Stromal cell of bone marrow (primary cell): ENCODE results near the gene CTTNBP2.

Experiments
- DNase-seq: peaks from one replicate; pipeline ENCODE4 v3.0.0-alpha.2; 2012; ENCODE audit warnings: low read depth

CTTNBP2 gene

DNA sequence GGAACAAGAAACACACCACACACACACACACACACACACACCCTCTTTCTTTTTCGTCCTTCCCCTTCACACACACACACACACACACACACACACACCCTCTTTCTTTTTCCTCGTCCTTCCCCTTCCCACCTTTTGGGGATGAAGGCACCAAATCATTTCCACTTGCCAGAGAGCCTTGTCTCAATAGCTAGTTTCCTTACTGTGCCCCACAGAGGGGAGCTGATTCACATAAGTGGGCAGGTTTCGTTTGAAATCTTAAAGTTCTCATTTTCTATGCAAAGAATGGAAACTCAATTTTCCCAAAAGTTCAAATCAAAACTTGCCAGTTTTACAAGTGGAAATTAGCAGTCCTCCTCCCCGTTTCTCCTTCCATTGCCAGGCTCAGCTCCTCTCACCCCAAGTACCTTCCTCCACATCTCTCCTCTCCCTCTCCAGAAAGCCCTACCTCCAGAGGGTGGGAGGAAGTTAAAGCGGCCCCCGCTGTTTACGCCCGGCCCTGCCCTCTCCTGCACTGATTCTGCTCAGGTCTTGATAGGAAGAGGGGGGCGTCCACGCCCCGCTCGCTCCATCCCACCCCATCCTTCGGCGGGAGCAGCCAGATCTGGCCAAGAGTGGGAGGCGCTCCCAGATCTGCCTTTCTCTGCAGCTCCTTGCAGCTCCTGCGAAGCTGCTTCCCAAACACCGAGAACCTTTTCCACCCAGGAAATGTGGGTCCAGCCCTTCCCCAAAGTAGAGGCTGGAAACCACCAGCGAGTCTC, 1.3 kb downstream of the CTTNBP2 start:
- DNase-seq, result no peak

DNA sequence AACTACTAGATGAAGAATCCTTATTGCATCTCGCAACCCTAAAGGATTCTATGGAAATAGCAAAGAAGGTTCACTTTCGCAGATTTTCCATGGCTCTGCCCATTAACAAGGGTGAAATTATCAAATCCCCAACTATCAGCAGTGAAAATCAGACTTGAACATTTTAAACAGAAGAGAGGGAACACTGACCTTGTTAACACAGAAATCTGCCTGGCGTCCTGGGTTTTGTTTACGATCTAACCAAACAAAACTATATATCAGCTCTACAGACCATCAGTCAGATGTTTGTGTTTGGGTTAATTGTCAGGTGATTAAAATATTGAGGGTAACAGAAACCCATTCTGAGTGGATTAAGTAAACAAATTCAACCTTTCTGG, 1.9 kb downstream of the CTTNBP2 start:
- no peak for DNase-seq

DNA sequence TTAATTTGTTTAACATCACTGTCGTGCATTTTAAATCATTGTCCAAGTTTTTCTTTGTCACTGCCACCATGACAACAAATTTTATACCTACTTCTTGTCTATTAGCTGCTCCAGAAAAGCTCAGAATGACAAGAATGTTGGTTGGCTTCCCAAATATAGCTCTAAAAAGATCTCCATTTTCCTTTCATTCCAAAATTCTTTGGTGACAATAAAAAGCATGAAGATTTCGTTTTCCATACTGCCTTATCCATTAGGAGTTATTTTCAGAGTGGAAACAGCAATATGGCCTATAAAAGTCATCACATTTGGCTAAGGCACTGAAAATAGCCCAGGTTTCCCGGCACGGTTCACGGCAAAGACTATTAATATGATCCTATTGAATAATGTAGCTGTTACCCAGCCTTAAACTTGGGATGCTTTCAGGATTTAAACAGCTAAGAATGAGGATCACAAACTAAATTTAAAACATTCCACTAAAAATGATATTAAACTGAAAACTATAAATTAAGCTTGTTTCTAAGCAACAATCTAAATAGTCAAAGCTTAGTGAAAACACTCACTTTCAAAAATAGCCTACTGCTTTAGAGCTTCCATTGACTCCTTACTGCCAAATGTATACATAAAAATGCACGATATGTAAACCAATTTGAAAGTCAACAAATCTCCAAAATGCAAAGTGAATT, 2.7 kb downstream of the CTTNBP2 start:
- no peak for DNase-seq

DNA sequence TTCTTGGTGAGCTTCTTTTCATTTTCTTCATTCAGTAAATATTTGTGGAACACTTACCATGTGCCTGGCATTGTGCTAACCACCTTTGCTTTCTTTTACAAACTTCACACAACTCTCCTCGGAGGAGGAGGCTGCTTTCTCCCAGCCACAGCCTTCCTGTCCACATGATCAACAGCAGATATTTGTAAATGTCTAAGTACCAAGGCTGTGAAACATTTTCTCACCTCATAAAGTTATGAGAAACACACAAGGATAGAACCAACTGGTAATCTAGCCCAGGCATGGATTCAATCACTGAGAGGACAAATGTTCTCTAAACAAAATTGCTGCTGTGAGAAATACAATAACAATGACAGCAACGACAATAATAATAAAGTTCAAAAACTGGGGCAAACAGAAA, 3.9 kb downstream of the CTTNBP2 start:
- no peak for DNase-seq

DNA sequence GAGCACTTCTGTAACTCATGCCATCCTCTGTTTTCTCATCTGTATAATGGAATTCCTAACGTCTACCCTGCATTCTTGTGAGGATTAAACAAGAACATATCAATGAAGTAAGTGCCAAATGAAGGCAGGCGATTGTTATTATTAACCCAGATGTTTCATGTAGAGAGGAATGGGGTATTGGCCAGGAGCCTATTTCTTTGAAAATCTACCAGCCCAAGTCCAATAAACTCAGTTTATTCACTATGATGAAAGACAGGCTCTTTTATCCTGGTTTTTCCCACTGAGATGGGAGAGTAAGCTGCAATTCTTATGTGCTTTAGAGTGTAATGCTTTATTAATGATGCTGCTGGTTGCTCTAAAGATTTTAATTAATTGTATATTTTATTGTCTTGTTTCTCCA, 9.6 kb downstream of the CTTNBP2 start:
- DNase-seq, result no peak

DNA sequence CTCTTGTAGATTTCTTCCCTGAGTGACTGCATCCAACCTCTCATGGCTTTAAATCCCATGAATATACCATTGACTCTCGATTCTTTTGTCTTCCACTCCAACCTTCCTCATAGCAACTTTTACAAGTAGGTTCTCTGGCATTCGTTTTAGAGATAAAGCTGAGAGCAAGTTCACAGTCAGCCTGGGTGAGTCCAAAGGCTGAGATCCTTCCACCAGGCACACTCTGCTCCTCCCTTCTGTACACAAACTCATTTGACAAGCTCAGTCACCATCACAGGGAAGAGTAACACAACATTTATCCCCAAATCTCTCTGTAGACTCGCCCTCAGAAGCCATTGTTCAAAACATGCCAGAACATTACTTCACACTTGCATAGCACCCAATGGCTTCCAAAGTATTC, 10.9 kb downstream of the CTTNBP2 start:
- DNase-seq, result no peak

DNA sequence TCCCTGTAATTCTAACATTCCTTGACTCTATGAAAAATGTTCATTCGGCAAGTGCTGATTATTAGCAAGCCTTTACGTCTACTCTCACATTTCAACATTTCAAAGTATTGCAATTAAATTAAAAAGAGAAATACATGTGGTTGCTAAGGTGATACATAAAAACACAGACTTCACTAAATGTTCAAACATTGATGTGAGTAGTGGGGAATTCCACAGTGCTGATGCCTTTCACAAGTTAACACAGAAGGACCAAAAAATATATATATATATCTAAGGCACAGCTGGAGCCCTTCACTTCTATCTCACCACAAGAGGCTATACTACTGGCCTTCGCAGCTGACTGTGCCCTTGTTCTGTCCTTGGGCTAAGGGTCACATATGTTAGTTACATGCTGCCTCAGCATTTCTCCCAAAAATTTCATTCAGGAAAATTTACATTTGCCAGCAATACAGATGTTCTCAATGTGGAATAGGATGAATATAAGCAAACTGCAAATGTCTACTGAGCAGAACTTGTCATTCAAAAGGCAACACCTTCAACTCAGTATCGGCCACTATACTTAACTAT, 13.9 kb downstream of the CTTNBP2 start:
- no peak for DNase-seq

DNA sequence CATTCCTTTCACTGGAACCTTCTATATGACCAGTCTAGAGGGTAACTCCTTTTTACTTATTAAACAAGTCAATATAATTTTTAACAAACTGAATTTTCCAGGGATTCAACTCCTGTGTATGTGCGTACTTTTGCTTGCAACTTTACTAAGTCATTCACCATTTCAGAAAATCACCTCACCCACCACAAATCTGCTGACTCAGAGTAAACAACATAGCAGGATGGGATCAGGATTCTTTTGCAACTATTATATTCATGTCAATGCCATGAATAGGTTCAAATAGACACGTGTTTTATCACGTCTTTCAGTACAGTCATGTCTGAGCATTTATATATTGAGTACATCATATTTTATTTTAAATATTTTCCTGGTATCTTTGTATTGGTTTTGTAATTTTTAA, 14.5 kb downstream of the CTTNBP2 start:
- no peak for DNase-seq

DNA sequence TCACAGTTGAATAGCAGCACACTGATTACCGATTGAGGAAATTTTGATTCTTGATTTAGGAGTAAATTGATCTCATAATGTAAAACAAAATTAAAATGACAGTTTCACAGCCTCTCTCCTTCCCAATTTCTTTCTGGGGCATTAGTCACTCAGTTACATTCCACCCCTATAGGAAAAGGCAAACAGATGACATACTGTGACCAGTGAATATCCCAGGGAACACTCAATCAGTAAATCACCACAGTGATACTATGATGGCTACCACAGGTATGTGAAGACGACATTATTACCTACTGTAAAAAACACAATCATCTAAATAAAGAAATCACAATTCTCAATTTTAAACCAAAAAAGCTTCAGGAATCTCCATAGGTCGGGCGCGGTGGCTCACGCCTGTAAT, 15.5 kb downstream of the CTTNBP2 start:
- no peak for DNase-seq

DNA sequence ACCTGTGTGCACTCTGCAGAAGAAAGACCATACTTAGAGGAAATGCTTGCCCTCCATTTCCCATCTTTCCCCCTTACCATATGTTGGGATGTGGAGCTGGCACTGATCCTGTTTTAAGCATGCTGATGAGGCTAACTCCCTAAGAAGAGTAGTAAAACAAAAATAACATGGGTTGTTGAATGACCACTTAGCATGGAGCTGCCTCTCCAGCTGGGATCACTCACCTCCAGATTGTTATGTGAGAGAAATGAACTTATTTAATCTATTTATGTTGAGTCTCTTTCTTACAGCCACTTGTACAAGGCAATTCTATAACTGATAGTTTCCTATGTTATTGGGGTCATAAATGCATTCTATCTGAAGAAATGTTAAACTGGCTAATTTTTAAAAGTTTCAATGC, 17.0 kb downstream of the CTTNBP2 start:
- no peak for DNase-seq

DNA sequence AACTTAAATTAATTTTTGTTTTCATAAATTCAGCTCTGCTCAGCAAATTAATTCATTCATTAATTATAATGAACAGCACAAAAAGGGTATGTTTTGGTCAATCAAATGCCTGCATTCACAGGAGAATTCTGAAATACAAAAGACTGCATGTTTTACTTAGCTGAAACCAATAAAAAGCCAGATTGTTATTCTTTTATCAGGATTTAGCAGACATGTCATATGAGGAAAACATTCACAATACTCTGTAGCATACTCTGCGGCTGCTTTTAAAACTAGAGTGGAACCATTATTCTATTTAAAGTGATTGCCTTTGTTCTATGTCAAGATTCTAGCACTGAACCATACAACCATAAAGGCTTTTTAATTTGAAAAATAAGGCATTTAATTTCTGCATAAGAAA, 19.1 kb downstream of the CTTNBP2 start:
- no peak for DNase-seq

DNA sequence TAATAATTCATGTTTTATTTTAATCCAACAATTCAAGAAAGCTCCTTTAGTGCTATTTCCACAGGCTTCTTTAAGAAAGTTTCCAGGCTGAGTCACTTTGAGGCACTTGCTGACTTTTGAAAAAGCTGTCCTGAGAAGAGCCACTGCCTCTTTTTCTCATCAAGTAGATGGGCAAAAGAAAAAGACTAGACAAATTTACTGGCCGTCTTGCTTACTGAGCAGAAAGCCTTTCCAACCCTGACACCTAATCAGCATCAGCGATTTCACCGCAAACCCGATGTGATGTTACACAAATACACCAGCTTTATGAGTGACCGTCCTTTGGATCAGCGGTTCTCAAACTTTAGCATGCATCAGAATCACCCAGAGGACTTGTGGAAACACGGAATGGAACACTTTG, 24.3 kb downstream of the CTTNBP2 start:
- no peak for DNase-seq

DNA sequence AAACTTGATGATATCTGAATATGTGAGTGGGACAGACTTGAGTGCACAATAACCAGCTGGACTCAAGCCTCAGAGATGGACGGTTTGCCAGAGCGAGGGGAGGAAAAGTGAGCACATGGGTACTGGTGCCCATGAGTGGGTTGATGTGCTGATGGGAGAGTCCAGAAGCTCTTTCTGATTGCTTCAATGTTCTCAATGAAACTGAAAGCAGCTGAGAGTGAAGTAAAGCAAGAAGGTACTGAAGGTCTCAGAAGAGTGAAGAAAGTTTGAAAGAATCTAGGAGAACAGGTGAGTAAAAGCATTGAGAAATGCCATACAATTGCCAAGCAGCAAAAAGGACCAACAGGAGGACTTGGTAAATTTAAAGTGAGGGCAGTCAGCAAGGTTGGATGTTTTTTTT, 28.6 kb downstream of the CTTNBP2 start:
- no peak for DNase-seq

DNA sequence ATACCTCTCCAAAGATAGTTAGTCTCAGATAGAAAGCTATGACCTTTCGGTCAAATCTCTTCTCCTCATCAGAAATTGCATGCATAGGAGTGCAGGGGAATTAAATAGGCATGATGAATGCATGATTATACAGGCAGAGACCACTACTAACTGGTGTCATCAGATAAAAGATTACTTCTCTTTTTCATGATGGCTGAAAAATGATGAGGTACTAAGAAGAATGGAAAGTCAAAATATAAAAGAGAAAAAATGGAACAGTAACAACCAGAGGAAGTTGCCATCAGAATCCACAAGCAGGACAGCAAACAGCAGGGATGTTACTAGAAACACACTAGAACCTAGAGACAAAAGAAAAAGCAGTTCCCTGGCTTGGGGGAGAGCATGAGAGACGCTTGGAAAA, 31.6 kb downstream of the CTTNBP2 start:
- DNase-seq, result no peak

DNA sequence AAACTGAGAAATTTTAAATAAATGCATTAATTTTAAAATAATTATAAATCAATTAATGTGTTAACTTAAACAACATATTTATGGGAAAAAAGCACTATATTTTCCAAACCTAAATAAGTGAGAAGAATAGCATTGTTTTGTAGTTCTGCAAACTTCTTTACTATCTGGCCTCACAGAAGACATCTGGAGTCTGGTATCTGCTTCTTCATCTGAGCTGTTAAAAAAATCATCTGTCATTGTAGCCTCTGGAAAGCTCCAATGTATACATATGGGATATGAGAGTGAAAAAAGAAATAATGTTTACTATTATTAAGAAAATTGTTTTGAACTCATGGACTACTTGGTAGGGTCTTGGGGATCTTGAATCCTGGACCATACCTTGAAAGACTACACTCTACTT, 32.2 kb downstream of the CTTNBP2 start:
- DNase-seq, result no peak

DNA sequence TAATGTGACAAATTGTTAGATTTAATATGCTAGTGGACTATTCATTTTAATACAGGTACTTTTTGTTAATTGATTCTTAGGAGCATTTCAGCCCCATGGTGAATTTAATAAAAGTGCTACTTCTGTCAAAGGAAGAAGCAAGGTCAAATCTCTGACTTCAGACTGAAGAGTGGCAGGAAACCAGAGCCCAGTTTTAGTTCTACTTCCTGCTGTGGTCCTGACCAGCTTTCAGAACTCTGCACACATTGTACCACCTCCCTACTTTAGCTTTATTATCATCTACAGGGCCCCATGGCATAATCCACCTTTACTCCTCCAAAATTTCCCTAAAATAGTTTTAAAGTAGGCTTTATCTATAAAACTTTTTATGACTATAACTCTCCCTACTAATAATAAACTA, 33.7 kb downstream of the CTTNBP2 start:
- DNase-seq, result no peak

DNA sequence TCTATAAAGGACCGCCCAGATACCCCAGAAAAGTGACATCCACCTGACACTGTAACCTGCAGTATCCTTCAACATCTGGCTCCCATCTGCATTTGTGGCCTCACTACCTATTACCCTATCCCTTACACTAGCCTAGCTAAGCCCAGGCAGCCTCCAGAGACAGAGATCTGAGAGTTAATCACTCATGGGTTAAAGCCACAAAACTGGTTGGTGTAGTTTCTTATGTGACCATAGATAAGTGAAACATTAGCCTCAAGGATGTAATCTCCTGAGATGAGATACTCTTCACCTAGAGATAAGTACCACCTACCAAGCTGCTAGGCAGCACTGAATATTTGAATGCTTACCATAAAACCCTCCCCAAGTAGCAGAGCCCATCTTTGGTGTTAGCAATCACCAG, 35.4 kb downstream of the CTTNBP2 start:
- no peak for DNase-seq

DNA sequence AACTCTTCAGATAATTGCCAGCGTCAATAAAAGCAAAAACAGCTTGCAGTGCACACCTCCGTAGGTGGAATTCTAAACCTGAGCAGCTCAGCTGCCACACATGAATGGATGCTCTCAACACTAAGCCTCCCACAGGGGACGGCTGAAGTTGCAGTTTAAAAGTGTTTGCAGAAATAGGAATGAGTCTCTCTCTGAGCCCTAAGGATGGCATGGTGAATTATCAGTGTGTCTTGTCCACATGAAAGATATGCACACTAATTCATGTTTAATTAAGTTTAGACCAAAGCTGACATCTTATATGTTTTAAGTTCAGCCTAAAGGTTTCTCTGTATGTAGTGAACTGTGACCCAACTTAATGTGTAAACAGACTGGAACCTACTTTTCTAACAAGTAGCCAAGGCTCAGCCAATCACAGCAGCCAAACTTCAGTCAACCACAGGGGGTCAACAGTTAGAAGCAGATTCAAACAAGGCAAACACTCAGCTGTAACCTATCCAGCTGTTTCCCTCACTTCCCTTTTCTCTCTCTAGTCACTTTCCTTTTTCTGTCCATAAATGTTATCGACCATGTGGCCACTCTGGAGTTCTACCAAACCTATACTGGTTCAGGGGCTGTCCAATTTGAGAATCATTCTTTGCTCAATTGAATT, 38.1 kb downstream of the CTTNBP2 start:
- DNase-seq, result no peak

DNA sequence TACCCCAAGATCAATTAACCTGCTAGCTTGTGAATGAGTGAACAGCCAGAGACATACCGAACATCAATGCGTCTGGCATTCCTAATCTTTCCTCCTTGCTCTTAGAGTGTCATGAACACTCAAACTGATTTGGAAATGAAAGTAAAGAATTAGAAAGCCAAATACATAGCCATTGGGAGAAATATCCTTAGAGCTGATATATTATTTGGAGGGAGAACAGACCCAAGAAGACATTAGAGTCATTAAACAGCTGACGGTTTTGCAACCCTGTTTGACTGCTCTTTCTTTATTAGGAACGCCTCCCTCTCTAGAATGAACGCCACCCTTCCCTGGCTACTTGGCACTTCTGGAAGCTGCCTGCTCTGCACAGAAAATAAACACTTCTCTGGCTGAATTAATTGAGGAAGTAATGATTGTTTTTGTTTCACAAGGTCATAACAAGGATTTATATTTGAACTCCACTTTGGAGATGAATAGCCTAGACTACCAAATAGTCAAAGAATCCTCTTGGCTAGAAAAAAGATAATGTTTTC, 42.8 kb downstream of the CTTNBP2 start:
- no peak for DNase-seq

DNA sequence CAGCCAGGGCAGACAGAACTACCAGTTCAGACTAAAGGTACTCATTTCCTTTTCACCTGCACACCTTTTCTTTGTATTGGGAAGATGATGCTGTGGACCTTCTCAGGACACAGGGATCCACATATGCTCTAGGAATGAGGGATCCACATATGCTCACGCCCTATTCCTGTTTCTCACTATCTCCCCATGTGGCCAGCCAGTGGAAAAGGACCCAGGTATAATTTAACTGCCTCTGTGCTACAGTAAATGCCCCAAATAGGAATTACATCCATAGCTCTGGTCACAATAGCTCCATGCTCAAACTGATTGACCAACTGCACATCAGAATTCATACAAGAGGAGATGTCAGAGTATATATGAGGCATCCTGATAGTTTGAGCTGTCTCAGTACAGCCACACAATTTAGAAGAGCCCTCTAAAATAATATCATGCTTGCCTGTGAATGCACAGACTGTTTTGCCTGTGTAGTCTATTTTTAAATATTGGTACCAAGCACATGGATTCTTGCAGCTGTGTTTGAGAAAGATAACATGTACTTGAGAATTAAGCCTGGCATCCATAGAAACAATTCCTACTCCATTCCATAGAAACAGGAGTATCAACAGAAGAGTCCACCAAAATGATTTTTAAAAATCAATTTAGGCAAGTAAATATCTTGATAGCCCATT, 43.7 kb downstream of the CTTNBP2 start:
- DNase-seq, result no peak

DNA sequence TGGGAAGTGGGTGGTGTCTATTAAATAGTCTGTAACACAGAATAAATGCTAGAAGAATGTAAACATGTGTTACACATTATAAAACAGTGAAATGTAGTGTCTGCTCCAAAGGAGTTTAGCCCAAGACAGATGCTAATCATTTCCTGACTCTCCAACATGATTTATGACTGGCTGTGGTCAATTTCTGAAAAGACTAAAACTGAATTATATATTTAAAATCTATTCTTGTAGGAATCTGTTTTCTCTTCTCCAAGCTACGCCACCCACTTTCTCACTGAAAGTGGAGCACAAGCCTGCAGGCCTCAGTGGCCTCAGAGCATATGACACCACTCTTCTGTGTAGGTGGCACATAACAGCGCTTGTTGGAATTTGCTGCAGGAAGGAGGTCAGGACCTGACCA, 44.4 kb downstream of the CTTNBP2 start:
- no peak for DNase-seq

DNA sequence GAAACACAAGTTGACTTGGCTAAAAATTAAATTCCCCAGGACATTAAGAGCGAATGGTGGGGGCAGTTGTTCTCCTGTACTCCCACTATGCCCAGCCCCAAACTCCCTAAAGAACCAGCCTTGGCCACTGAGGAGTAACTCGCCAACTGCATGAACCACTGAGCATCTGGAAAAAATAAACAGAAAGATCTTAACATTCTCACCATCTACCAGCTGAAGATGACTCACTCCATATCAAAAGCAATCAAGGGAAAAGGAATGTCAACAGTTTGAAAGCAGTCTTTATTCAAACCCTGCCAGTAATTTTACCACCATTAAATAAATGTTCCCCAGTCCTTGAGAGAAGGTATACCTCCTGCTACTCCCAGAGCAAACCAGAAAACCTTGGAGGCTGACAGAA, 45.4 kb downstream of the CTTNBP2 start:
- peak; percentile 28 for DNase-seq
